Activated CD8-positive, alpha-beta T cell treated with anti-CD3 and anti-CD28 coated beads, Interleukin-2, amount 10 ng/mL, durations not matched to agents 7 days and 5 days (primary cell): ENCODE results near the gene MS4A12. TPM values are rescaled to one million over a fixed set of nuclear protein-coding genes. Genes with fewer than 3 reads are reported as not detected.
"Not testable (repeated sequence)": the region's sequence is repeated elsewhere in the genome, so short reads cannot be mapped to it uniquely, and the experiment has no call there.

Experiments
- ATAC-seq: fragments of 150-1000 bp; cut with Tn5 transposase; one replicate; pipeline ENCODE4 v1.10.0; 2021; ENCODE audit warnings: moderate library complexity
- CTCF ChIA-PET: fragments of 350-600 bp; sonication (Branson Sonifier 250); formaldehyde crosslinking; loops from one replicate; lab custom pipeline; 2021; ENCODE audit warnings: antibody characterized with exemption; lab: Charles Lee
- POLR2A ChIA-PET: fragments of 350-600 bp; sonication (Branson Sonifier 250); formaldehyde crosslinking; loops from one replicate; lab custom pipeline; 2021; ENCODE audit warnings: antibody characterized with exemption; lab: Charles Lee
- DNase-seq: peaks from one replicate; pipeline ENCODE4 v3.0.0-alpha.2; 2020
- H3K27ac Mint-ChIP-seq: one replicate; pipeline ENCODE4 v1.8.0; 2021; ENCODE audit warnings: mild to moderate bottlenecking, mixed read lengths
- H3K27me3 Mint-ChIP-seq: one replicate; pipeline ENCODE4 v1.8.0; 2021; ENCODE audit warnings: low read depth, mixed read lengths
- H3K36me3 Mint-ChIP-seq: one replicate; pipeline ENCODE4 v1.8.0; 2021; ENCODE audit warnings: low read depth, mixed read lengths
- H3K4me1 Mint-ChIP-seq: one replicate; pipeline ENCODE4 v1.8.0; 2021; ENCODE audit warnings: low read depth, mixed read lengths
- H3K4me3 Mint-ChIP-seq: one replicate; pipeline ENCODE4 v1.8.0; 2021; ENCODE audit warnings: mild to moderate bottlenecking, mixed read lengths
- H3K9me3 Mint-ChIP-seq: one replicate; pipeline ENCODE4 v1.8.0; 2022; ENCODE audit warnings: mixed read lengths; ENCODE audit not compliant: insufficient read depth
- total RNA-seq, 2 experiments: library from RNA; stranded (reverse); gene quantifications; one replicate each; pipeline ENCODE4 v1.2.3, GENCODE V29; 2021

The MS4A12 gene
- total RNA-seq, 2 experiments from 2014 or later: not detected

DNA sequence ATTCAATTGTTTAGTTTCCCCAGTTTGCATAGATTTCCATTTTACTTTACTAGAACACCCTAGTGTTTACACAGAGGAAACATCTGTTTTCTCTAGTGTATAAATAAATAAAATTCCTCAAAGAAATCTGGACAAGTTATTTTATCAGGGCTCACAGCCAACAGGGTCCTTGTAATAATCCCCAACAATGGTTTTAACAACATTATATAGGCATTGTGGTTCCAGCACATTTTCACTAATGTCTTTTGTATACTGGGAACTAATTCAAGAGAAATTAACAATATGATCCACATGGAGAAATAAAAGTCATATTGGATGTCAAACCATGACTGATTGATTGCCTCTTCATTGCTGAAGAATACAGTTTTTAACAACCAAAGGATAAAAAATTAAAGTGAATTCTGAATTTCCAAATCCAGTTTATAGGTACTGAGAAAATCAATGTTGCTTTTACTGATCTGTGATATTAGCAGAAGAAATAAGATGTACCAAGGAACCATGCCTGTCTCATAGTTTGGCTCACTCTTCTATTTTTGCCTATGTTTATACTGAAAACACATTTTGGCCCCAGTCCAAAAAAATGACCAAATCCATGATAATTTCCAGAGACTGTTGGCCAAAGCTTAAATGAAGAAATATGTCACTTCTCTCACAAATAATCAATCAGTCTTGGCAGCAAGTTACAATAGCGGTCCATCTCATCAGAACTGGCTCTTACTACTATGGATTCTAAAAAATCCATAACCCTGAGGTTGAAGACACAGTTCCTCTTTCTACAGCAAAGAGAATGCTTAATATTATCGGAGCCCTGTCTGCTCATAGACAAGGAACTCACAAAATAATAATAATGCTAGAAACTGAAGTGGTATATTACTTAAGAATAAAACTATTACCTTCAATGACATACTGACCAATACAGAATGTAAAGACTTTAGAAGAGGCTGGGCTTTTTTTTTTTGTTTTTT, 21.2 kb downstream of the MS4A12 start:
- H3K9me3 Mint-ChIP-seq: no peaks in the 10 kb centered on the region

DNA sequence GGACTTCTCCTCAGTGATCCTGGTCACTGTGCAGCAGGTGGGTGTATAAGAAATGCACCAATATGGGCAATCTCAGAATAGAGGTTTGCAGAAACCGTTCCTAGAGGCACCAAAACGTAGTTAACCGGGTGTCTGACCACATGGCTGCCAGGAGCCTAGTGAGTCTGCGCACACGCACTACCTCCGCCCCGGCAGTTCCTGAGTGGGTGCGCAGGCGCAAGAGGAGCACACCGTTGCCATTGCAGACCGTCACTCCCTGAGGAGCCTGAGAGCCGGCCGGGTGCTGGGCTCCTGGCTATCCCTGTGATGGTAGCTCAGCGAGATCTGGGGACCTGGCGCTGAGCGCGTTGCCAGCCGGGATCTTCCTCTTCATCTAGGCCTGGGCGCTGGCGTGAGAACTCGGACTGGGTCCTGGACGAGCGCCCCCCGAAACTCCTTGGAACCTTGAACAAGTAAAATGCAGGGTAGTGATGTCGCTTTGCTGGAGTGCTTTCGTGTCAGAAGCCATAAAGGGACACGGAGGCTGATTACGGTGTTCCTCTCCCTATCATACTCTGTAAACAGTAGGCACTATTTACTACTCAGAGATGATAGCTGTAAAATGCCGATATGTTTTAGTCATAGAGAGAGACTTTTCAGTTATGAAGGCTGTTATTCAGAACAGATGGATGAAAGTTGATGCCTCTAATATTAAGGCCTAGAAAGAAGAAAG, 22.7 kb downstream of the MS4A12 start, which contains the start of gene MS4A13:
MS4A13 (plus strand) TSS at position 249 of the 712 bp plus-strand sequence. CDS start 2,692 bp downstream, outside the sequence.
- H3K4me1 Mint-ChIP-seq: no peaks in the 10 kb centered on the region
- DNase-seq (no peak), ATAC-seq (no peak)
- CTCF ChIA-PET: no interaction called here
- H3K27ac Mint-ChIP-seq: no peak within 1 kb of the TSS
- no peaks in the 10 kb centered on the region for H3K36me3 Mint-ChIP-seq
- POLR2A ChIA-PET: no interaction called here
- no peaks in the 10 kb centered on the region for H3K9me3 Mint-ChIP-seq
- no peak within 1 kb of the TSS for H3K4me3 Mint-ChIP-seq
- peaks cover 15% of the 10 kb centered on the region for H3K27me3 Mint-ChIP-seq

More for the DNA sequence above, 21.2 kb downstream of the MS4A12 start:
- H3K27ac Mint-ChIP-seq: no peak overlapping the region
- H3K36me3 Mint-ChIP-seq: no peaks in the 10 kb centered on the region
- DNase-seq (no peak), ATAC-seq (no peak)
- ChIA-PET POLR2A (no interaction called here), CTCF (no interaction called here)
- H3K4me1 Mint-ChIP-seq: no peaks in the 10 kb centered on the region
- H3K4me3 Mint-ChIP-seq: no peak overlapping the region
- peaks cover 14% of the 10 kb centered on the region for H3K27me3 Mint-ChIP-seq

DNA sequence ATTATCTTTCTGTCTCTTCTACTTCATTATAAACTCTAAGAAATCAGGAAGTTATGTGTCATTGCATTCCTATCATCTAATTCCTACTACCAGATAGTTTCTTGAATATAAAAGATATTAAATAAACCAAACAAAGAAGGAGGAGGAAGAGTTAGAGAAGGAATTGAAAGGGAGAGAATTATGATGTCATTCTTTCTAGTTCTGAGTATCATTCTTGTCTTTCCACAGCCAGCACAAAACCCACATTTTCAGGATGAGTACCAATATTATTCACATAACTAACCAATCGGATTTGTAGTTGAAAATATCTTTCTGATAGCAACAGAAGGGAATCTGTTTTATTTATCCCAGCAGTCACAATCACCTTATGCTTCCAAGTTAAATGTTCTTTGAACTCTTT, 35.9 kb downstream of the MS4A12 start:
- ChIA-PET CTCF (no interaction called here), POLR2A (no interaction called here)
- no peak overlapping the region for H3K4me3 Mint-ChIP-seq
- no peaks in the 10 kb centered on the region for H3K4me1 Mint-ChIP-seq
- DNase-seq: no peak
- no peak overlapping the region for H3K27ac Mint-ChIP-seq
- H3K36me3 Mint-ChIP-seq: no peaks in the 10 kb centered on the region
- ATAC-seq: no peak
- H3K9me3 Mint-ChIP-seq: no peaks in the 10 kb centered on the region
- peaks cover 7% of the 10 kb centered on the region for H3K27me3 Mint-ChIP-seq

DNA sequence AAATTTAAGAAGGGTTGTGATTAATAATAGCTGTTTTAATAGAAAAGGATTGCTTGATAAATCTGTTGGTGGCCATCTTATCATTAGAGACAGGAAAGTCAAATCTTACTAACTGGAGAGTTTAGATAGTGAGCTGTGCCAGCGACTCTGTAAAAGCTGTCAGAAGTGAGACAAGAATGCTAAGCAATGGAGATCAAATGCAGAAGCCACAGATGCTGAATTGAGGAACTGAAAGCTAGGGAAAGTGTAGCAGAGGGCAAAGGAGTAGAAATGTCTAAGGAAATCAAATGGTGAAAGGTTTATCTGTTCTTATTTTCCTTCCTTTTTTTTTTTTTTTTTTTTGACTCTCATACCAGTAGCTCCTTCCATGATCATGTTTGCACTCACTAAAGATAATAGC, 36.4 kb downstream of the MS4A12 start:
- Mint-ChIP-seq H3K27ac (no peak overlapping the region), H3K4me1 (no peaks in the 10 kb centered on the region), H3K27me3 (peaks cover 7% of the 10 kb centered on the region), H3K36me3 (no peaks in the 10 kb centered on the region), H3K4me3 (no peak overlapping the region), H3K9me3 (no peaks in the 10 kb centered on the region)
- DNase-seq (no peak), ATAC-seq (no peak)
- ChIA-PET CTCF (no interaction called here), POLR2A (no interaction called here)

DNA sequence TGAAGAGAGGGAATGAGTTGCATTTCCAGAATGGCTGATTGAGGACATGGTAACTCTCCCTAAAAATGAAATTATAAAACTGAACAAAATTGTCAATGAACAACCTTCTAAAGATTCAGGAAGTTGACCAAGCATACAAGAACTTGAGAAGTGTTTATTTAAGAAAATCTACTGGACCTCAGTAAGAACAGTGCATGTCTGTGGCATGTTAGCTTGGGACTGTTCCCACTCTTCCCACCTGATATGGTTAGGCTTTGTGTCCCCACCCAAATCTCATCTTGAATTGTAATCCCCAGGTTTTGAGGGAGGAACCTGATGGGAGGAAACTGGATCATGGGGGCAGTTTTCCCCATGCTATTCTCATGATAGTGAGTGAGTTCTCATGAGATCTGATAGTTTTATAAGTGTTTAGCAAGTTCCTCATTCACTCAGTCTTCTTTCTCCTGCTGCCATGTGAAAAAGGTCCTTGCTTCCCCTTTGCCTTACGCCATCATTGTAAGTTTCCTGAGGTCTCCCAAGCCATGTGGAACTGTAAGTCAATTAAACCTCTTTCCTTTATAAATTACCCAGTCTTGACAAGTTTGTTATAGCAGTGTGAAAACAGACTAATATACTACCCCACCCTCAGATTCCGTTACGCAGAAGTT, 38.0 kb downstream of the MS4A12 start:
- Mint-ChIP-seq H3K27ac (no peak overlapping the region), H3K9me3 (no peaks in the 10 kb centered on the region), H3K36me3 (no peaks in the 10 kb centered on the region), H3K4me1 (no peaks in the 10 kb centered on the region), H3K4me3 (no peak overlapping the region), H3K27me3 (peaks cover 7% of the 10 kb centered on the region)
- ATAC-seq (no peak), DNase-seq (no peak)
- ChIA-PET POLR2A (no interaction called here), CTCF (no interaction called here)

DNA sequence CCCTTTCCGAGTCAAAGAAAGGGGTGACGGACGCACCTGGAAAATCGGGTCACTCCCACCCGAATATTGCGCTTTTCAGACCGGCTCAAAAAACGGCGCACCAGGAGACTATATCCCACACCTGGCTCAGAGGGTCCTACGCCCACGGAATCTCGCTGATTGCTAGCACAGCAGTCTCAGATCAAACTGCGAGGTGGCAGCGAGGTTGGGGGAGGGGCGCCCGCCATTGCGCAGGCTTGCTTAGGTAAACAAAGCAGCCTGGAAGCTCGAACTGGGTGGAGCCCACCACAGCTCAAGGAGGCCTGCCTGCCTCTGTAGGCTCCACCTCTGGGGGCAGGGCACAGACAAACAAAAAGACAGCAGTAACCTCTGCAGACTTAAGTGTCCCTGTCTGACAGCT, 39.8 kb downstream of the MS4A12 start:
- CTCF ChIA-PET, H3K4me1 Mint-ChIP-seq, POLR2A ChIA-PET, H3K9me3 Mint-ChIP-seq, H3K36me3 Mint-ChIP-seq, DNase-seq, H3K4me3 Mint-ChIP-seq, H3K27ac Mint-ChIP-seq, H3K27me3 Mint-ChIP-seq, ATAC-seq: not testable (repeated sequence)

DNA sequence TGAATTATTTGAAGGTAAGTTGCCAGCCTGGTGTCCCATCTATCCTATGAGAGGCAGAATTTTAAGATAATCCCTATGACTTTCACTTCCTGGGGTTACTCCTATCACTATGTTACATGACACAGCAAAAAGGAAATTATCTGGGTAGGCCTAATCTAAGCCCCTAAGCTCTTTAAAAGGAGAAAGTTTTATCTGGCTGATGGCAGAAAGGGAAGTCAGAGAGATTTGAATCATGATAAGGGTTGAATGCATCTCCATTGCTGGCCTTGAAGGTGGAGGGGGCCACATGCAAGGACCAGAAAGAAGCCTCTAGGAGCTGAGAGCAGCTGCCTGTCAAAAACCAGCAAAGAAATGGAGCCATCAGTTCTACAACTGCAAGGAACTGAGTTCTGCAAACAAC, 46.0 kb downstream of the MS4A12 start:
- CTCF ChIA-PET, H3K4me3 Mint-ChIP-seq, DNase-seq, H3K27ac Mint-ChIP-seq, ATAC-seq, H3K36me3 Mint-ChIP-seq, H3K4me1 Mint-ChIP-seq, H3K27me3 Mint-ChIP-seq, POLR2A ChIA-PET, H3K9me3 Mint-ChIP-seq: not testable (repeated sequence)

DNA sequence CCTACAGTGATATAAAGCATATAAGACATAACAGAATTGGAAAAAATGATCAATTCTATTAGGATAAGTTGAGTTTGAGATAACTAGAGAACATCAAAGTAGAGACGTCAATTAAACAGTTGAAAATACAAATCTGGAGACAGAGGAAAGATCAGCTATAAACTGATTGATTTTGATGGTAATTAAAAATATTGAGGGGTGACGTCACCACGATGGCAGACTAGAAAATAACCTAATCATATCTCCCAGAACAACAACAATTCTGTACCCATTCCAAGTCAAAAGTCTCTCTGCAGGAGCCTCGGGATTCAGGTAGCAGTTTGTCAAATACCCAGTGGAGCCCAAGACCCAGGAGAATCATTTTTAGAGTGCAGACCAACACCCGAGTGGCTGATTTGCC, 51.5 kb downstream of the MS4A12 start:
- no peaks in the 10 kb centered on the region for H3K9me3 Mint-ChIP-seq
- no peaks in the 10 kb centered on the region for H3K4me1 Mint-ChIP-seq
- DNase-seq (no peak), ATAC-seq (no peak)
- H3K27me3 Mint-ChIP-seq: no peaks in the 10 kb centered on the region
- POLR2A ChIA-PET: no interaction called here
- no peaks in the 10 kb centered on the region for H3K36me3 Mint-ChIP-seq
- H3K4me3 Mint-ChIP-seq: no peak overlapping the region
- no peak overlapping the region for H3K27ac Mint-ChIP-seq
- CTCF ChIA-PET: no interaction called here

Other genes starting within 250 kb of the MS4A12 start
- gene MS4A4E, start 249.6 kb upstream of the MS4A12 start, total RNA-seq: not detected
- gene MS4A4A, start 212.1 kb upstream of the MS4A12 start, total RNA-seq: not detected
- not detected for gene MS4A6E, start 165.5 kb upstream of the MS4A12 start, total RNA-seq
- not detected for gene MS4A7, start 114.2 kb upstream of the MS4A12 start, total RNA-seq
- gene MS4A14, start 96.3 kb upstream of the MS4A12 start, total RNA-seq: not detected
- not detected for gene MS4A5, start 63.2 kb upstream of the MS4A12 start, total RNA-seq
- 1 to 10 TPM in 1 of 2 experiments, under 1 TPM in 1; 0.70 to 1.4 TPM for gene MS4A1, start 36.9 kb upstream of the MS4A12 start, total RNA-seq
- gene MS4A13, start 22.6 kb downstream of the MS4A12 start, total RNA-seq: not detected
- gene MS4A8, start 206.8 kb downstream of the MS4A12 start, total RNA-seq: not detected
- not detected for gene MS4A18, start 231.9 kb downstream of the MS4A12 start, total RNA-seq